Fibroblast of gingiva (primary cell): ENCODE data around the gene COA8.

Experiments used
- DNase-seq: peaks from one replicate; pipeline ENCODE4 v3.0.0-alpha.2; 2011; ENCODE audit warnings: low read depth

Gene COA8

GRCh38 chr14:103526247-103526913 is 36.4 kb upstream of the COA8 start:
- DNase-seq, result no peak

- no peak for DNase-seq
These were observed 35.9 kb upstream of the COA8 start for GRCh38 chr14:103526914-103527248.

- no peak for DNase-seq
These were observed 35.2 kb upstream of the COA8 start for GRCh38 chr14:103527408-103528145.

- no peak for DNase-seq
These were observed 34.6 kb upstream of the COA8 start for GRCh38 chr14:103528146-103528586.

GRCh38 chr14:103528587-103529382 is 34.0 kb upstream of the COA8 start, which contains the start of gene TRMT61A:
TRMT61A (plus strand) TSS chr14:103529196; CDS start chr14:103529979, 783 bp downstream.
- DNase-seq, result peak; percentile 95

GRCh38 chr14:103529383-103530365 is 33.1 kb upstream of the COA8 start:
- no peak for DNase-seq

- no peak for DNase-seq
These were observed 32.4 kb upstream of the COA8 start for GRCh38 chr14:103530390-103530789.

GRCh38 chr14:103530831-103531230 is 31.9 kb upstream of the COA8 start:
- DNase-seq, result no peak

GRCh38 chr14:103531421-103532215 is 31.1 kb upstream of the COA8 start:
- DNase-seq, result no peak

GRCh38 chr14:103532216-103533136 is 30.3 kb upstream of the COA8 start:
- no peak for DNase-seq

GRCh38 chr14:103533137-103533998 is 29.4 kb upstream of the COA8 start:
- no peak for DNase-seq

GRCh38 chr14:103533999-103534575 is 28.7 kb upstream of the COA8 start:
- no peak for DNase-seq

- no peak for DNase-seq
These were observed 28.1 kb upstream of the COA8 start for GRCh38 chr14:103534576-103535061.

GRCh38 chr14:103535081-103535890 is 27.5 kb upstream of the COA8 start:
- DNase-seq, result no peak

- no peak for DNase-seq
These were observed 26.7 kb upstream of the COA8 start for GRCh38 chr14:103535891-103536565.

- DNase-seq, result no peak
These were observed 26.1 kb upstream of the COA8 start for GRCh38 chr14:103536693-103537092.
